PFSK-1 (cell line): ENCODE measurements around the gene UIMC1.

Source experiments
- FOXP2 ChIP-seq: optimal IDR thresholded peaks from 2 replicates; pipeline ENCODE3; 2011; ENCODE audit warnings: borderline replicate concordance, control low read depth, inconsistent platforms; ENCODE audit not compliant: insufficient read depth; ENCODE audit errors: extremely low read length, extremely low read depth
- POLR2AphosphoS5 ChIP-seq: IDR thresholded peaks from 2 replicates; pipeline ENCODE4 v1.6.1; 2012; ENCODE audit warnings: low read depth, mild to moderate bottlenecking, control low read depth, low read length, moderate library complexity
- REST ChIP-seq, 2 experiments: IDR thresholded peaks; 2 replicates each; pipeline versions ENCODE4 v1.6.1 to v1.8.0; 2011 to 2012; ENCODE audit warnings: low read depth in 2 of 2, low read length in 2 of 2, control low read depth in 1 of 2, inconsistent platforms in 1 of 2, mild to moderate bottlenecking in 1 of 2, moderate library complexity in 1 of 2; ENCODE audit not compliant: insufficient read depth in 1 of 2
- SIN3A ChIP-seq: IDR thresholded peaks from 2 replicates; pipeline ENCODE4 v1.6.1; 2012; ENCODE audit warnings: mild to moderate bottlenecking, low read length, moderate library complexity, borderline replicate concordance; ENCODE audit not compliant: insufficient read depth
- TAF1 ChIP-seq: IDR thresholded peaks from 2 replicates; pipeline ENCODE4 v1.6.1; 2012; ENCODE audit warnings: low read length, control low read depth, borderline replicate concordance; ENCODE audit not compliant: insufficient read depth

DNA sequence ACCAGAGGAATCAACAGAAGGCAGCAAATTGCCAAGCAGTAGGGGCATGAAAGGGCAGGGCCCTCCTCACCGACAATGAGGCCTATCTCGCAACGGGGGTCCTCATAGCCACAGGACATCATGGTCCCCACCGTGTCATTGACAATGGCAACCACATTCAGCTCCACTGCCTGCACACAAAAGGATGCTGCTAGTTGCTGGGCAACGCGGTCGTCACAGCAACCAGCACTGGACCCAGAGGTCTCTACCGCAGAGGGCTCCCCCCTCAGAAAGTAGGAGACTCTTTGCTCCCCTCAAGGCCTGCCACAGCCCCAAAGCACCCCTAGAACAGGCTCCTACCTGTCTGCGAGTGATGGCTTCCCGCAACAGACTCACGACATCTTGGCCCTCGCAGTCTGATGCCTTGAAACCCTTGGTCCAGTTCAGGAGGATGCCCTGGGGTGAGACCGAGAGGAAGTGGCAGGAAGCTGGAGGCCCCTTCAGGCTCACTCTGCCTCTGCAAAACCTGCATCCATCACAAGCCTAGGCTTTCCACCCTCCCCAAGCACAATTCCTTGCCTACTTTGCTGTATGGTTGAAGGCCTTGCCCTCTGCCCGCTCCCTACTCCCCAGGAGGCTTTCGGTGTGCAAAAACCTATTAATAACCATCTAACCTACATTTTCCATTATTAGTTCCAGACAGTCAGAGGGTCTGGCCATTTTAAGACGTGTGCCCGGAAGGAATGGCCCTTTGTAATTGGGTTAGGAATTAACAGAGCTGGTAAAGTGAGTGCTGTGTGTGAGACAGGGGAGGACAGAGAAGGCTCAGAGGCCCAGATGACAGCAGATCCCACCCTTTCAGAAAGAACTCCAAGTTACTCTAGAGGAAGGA is 122.6 kb downstream of the UIMC1 start:
- TF ChIP-seq TAF1 (no peak), POLR2AphosphoS5 (no peak), REST (IDR thresholded peaks at IDR 0.05; ENCODE audit: insufficient read depth in 1 of 2, low read depth in 2 of 2, low read length in 2 of 2) (no peak), SIN3A (no peak), FOXP2 (no peak)
